GM23338 (cell line): ENCODE data around the gene KCMF1. TPM values are rescaled to one million over a fixed set of nuclear protein-coding genes. Genes with fewer than 3 reads are reported as not detected.

Experiments
- ATAC-seq: fragments of 200-7000 bp; cut with Tn5 transposase; 3 replicates; pipeline ENCODE4 v1.9.1; 2020
- DNase-seq: peaks from one replicate; pipeline ENCODE4 v3.0.0-alpha.2; 2015; ENCODE audit warnings: low spot score
- H2AFZ ChIP-seq: fragments of 200-600 bp; sonication (generic); 2 replicates; pipeline ENCODE4 v1.8.0; 2016; ENCODE audit warnings: antibody characterized with exemption, mild to moderate bottlenecking, moderate library complexity
- H3F3A ChIP-seq: fragments of 200-600 bp; sonication (generic); replicated peaks from 2 replicates; pipeline ENCODE4 v1.8.0; 2017; ENCODE audit warnings: antibody characterized with exemption, mixed run types, low read depth
- H3K27ac ChIP-seq: fragments of 200-600 bp; sonication (generic); 2 replicates; pipeline ENCODE4 v1.6.1; 2016; ENCODE audit warnings: low read depth
- H3K27me3 ChIP-seq: fragments of 200-600 bp; sonication (generic); 2 replicates; pipeline ENCODE4 v1.8.0; 2016; ENCODE audit warnings: mild to moderate bottlenecking, mixed run types, moderate library complexity; ENCODE audit not compliant: insufficient read depth
- H3K36me3 ChIP-seq: fragments of 200-600 bp; sonication (generic); 2 replicates; pipeline ENCODE4 v1.8.0; 2016; ENCODE audit warnings: mild to moderate bottlenecking; ENCODE audit not compliant: insufficient read depth
- H3K4me1 ChIP-seq: fragments of 200-600 bp; sonication (generic); 2 replicates; pipeline ENCODE4 v1.8.0; 2016; ENCODE audit warnings: mild to moderate bottlenecking, moderate library complexity; ENCODE audit not compliant: insufficient read depth
- H3K4me2 ChIP-seq: fragments of 200-600 bp; sonication (generic); 2 replicates; pipeline ENCODE4 v1.7.1; 2017; ENCODE audit warnings: mixed run types
- H3K4me3 ChIP-seq: fragments of 200-600 bp; sonication (generic); 2 replicates; pipeline ENCODE4 v1.6.1; 2016; ENCODE audit warnings: mixed run types
- H3K79me2 ChIP-seq: fragments of 200-600 bp; sonication (generic); replicated peaks from 2 replicates; pipeline ENCODE4 v1.8.0; 2017; ENCODE audit warnings: mild to moderate bottlenecking; ENCODE audit not compliant: insufficient read depth
- H3K9me2 ChIP-seq: fragments of 200-600 bp; sonication (generic); 2 replicates; pipeline ENCODE4 v1.8.0; 2017; ENCODE audit not compliant: insufficient read depth
- H4K20me1 ChIP-seq: fragments of 200-600 bp; sonication (generic); replicated peaks from 2 replicates; pipeline ENCODE4 v1.8.0; 2017; ENCODE audit warnings: mild to moderate bottlenecking; ENCODE audit not compliant: insufficient read depth
- H3K27ac Mint-ChIP-seq: 2 replicates; pipeline ENCODE4 v1.8.0; 2020; ENCODE audit warnings: inconsistent platforms, mild to moderate bottlenecking, moderate library complexity, mixed read lengths
- H3K27me3 Mint-ChIP-seq: 3 replicates; pipeline ENCODE4 v1.8.0; 2022; ENCODE audit warnings: low read depth, mild to moderate bottlenecking, moderate library complexity, mixed read lengths, inconsistent platforms; ENCODE audit not compliant: insufficient read depth, poor library complexity
- H3K36me3 Mint-ChIP-seq: 3 replicates; pipeline ENCODE4 v1.8.0; 2021; ENCODE audit warnings: low read depth, mild to moderate bottlenecking, inconsistent platforms, moderate library complexity, mixed read lengths
- H3K4me1 Mint-ChIP-seq: 3 replicates; pipeline ENCODE4 v1.8.0; 2020; ENCODE audit warnings: mild to moderate bottlenecking, inconsistent platforms, mixed read lengths
- H3K4me3 Mint-ChIP-seq: 3 replicates; pipeline ENCODE4 v1.8.0; 2021; ENCODE audit warnings: moderate library complexity, mild to moderate bottlenecking, inconsistent platforms, mixed read lengths
- H3K9me3 Mint-ChIP-seq: 3 replicates; pipeline ENCODE4 v1.8.0; 2020; ENCODE audit warnings: moderate library complexity, mild to moderate bottlenecking, inconsistent platforms, mixed read lengths
- CREB1 ChIP-seq: fragments of 250-450 bp; sonication (Bioruptor Pico); IDR thresholded peaks from 2 replicates; pipeline ENCODE4 v1.5.0; 2020; ENCODE audit warnings: low read depth, mild to moderate bottlenecking, moderate library complexity
- ETS1 ChIP-seq: IDR thresholded peaks from 2 replicates; pipeline ENCODE4 v1.6.1; 2016; ENCODE audit warnings: antibody characterized with exemption
- EZH2 ChIP-seq: fragments of 200-600 bp; sonication (generic); IDR thresholded peaks from one replicate; pipeline ENCODE4 v1.8.0; 2017; ENCODE audit warnings: antibody characterized with exemption, mild to moderate bottlenecking, low read depth; ENCODE audit not compliant: unreplicated experiment
- EZH2phosphoT487 ChIP-seq: fragments of 200-600 bp; sonication (generic); IDR thresholded peaks from one replicate; pipeline ENCODE4 v1.8.1; 2018; ENCODE audit warnings: antibody characterized with exemption; ENCODE audit not compliant: unreplicated experiment
- JUNB ChIP-seq: IDR thresholded peaks from one replicate; pipeline ENCODE4 v1.6.1; 2016; ENCODE audit warnings: antibody characterized with exemption; ENCODE audit not compliant: unreplicated experiment
- NANOG ChIP-seq: IDR thresholded peaks from 2 replicates; pipeline ENCODE4 v1.6.1; 2016; ENCODE audit warnings: antibody characterized with exemption, borderline replicate concordance
- POLR2AphosphoS5 ChIP-seq: IDR thresholded peaks from 2 replicates; pipeline ENCODE4 v1.6.1; 2016; ENCODE audit warnings: antibody characterized with exemption, low read depth
- REST ChIP-seq: IDR thresholded peaks from one replicate; pipeline ENCODE4 v1.6.1; 2018; ENCODE audit warnings: antibody characterized with exemption; ENCODE audit not compliant: unreplicated experiment
- STAT1 ChIP-seq: IDR thresholded peaks from one replicate; pipeline ENCODE4 v1.6.1; 2016; ENCODE audit warnings: antibody characterized with exemption; ENCODE audit not compliant: unreplicated experiment
- ZNF114 ChIP-seq: fragments of 250-450 bp; sonication (Bioruptor Pico); IDR thresholded peaks from 2 replicates; pipeline ENCODE4 v1.5.0; 2020; ENCODE audit warnings: mild to moderate bottlenecking, moderate library complexity
- ZNF331 ChIP-seq: fragments of 250-450 bp; sonication (Bioruptor Pico); IDR thresholded peaks from 2 replicates; pipeline ENCODE4 v1.5.0; 2020; ENCODE audit warnings: low read depth, mild to moderate bottlenecking, moderate library complexity
- ZNF462 ChIP-seq: fragments of 250-450 bp; sonication (Bioruptor Pico); IDR thresholded peaks from 2 replicates; pipeline ENCODE4 v1.5.0; 2020; ENCODE audit warnings: mild to moderate bottlenecking, moderate library complexity
- polyA plus RNA-seq: library from polyadenylated mRNA; unstranded; fragments of >200 nt; fragmentation: Nextera tagmentation; extraction: Ambion mirVana; gene quantifications from 2 replicates; pipeline ENCODE4 v1.2.1, GENCODE V29; 2016
- total RNA-seq: library from RNA; depleted of rRNA; stranded (reverse); fragments of >200 nt; shearing (Covaris generic); gene quantifications from 2 replicates; pipeline ENCODE4 v1.2.3, GENCODE V29; 2014
- TF ChIP-seq, protein P1 (sequence below), 2 experiments: fragments of 200-600 bp in 1 of 2; sonication (generic) in 1 of 2; conservative IDR thresholded peaks; 2 replicates each; pipeline versions ENCODE4 v1.5.1 to v1.6.1; 2016 to 2017; ENCODE audit warnings: antibody characterized with exemption in 2 of 2, low read depth in 2 of 2, mild to moderate bottlenecking in 2 of 2, moderate library complexity in 1 of 2

KCMF1 gene
- total and polyA plus RNA-seq, 2 experiments from 2014 or later, result 29.3 to 120 TPM

GRCh38 chr2:85033388-85033787, 62.4 kb downstream of the KCMF1 start (continued):
- TF ChIP-seq JUNB (no peak), ZNF114 (CRISPR knock-in tag) (no peak), CREB1 (CRISPR knock-in tag) (no peak), ZNF331 (CRISPR knock-in tag) (no peak), EZH2phosphoT487 (no peak)
- TF ChIP-seq, protein P1, sequence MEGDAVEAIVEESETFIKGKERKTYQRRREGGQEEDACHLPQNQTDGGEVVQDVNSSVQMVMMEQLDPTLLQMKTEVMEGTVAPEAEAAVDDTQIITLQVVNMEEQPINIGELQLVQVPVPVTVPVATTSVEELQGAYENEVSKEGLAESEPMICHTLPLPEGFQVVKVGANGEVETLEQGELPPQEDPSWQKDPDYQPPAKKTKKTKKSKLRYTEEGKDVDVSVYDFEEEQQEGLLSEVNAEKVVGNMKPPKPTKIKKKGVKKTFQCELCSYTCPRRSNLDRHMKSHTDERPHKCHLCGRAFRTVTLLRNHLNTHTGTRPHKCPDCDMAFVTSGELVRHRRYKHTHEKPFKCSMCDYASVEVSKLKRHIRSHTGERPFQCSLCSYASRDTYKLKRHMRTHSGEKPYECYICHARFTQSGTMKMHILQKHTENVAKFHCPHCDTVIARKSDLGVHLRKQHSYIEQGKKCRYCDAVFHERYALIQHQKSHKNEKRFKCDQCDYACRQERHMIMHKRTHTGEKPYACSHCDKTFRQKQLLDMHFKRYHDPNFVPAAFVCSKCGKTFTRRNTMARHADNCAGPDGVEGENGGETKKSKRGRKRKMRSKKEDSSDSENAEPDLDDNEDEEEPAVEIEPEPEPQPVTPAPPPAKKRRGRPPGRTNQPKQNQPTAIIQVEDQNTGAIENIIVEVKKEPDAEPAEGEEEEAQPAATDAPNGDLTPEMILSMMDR (conservative IDR thresholded peaks at IDR 0.05; ENCODE audit: low read depth in 2 of 2), result no peak

DNA sequence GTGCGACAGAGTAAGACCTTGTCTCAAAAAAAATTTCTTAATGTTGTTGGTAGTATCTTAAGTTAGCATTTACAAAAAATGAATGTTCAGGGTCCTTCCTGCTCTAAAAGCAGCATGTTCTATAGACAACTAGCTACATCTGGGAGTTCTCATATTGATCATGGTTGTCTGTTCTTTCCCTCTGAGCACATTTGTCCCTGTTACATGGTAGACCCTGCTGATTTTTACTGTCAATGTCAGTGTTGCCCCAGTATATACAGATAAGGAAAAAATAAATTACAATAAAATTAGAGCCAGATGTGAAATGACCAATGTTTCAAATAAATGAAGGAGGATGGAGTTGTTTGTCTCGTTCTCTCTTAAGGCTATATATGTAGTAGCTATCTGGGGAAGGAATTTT, 63.2 kb downstream of the KCMF1 start:
- H4K20me1 ChIP-seq, result peaks cover 32% of the 10 kb centered on the region
- no peak for TF ChIP-seq POLR2AphosphoS5
- no peak for TF ChIP-seq STAT1
- no peak for TF ChIP-seq JUNB
- TF ChIP-seq NANOG, result no peak
- no peak for TF ChIP-seq EZH2phosphoT487
- no peak for TF ChIP-seq EZH2
- no peak for TF ChIP-seq ZNF462
- no peak for TF ChIP-seq ZNF114 (CRISPR knock-in tag)
- no peak for TF ChIP-seq REST
- no peak for TF ChIP-seq CREB1 (CRISPR knock-in tag)
- no peak for TF ChIP-seq ZNF331 (CRISPR knock-in tag)
- TF ChIP-seq ETS1, result no peak

More for the DNA sequence above, 63.2 kb downstream of the KCMF1 start:
- Mint-ChIP-seq H3K4me1 (peaks cover 17% of the 10 kb centered on the region), H3K9me3 (no peaks in the 10 kb centered on the region), H3K4me3 (no peak overlapping the region), H3K27me3 (no peaks in the 10 kb centered on the region), H3K27ac (no peak overlapping the region), H3K36me3 (peaks cover 56% of the 10 kb centered on the region; the same call in 2 of the 3 replicates)
- Histone ChIP-seq H3K4me1 (0 out of 2 replicates have a peak, but pooled peaks cover 4% of the 10 kb centered on the region), H3K27me3 (no peaks in the 10 kb centered on the region), H3F3A (no peaks in the 10 kb centered on the region), H3K27ac (no peak overlapping the region), H3K4me2 (no peak overlapping the region), H3K9me2 (no peaks in the 10 kb centered on the region), H3K36me3 (peaks cover 23% of the 10 kb centered on the region), H3K4me3 (no peak overlapping the region), H3K79me2 (peaks cover 66% of the 10 kb centered on the region), H2AFZ (no peak overlapping the region)
- no peak for DNase-seq
- ATAC-seq, result no peak
